ENCODE data around the gene UNKL. TPM values are rescaled to one million over a fixed set of nuclear protein-coding genes. Genes with fewer than 3 reads are reported as not detected.

The UNKL gene
- total RNA-seq, 1 experiment from 2014 or later = 12.4 TPM

GRCh38 chr16:1325673-1326371 lies 88.7 kb downstream of the UNKL start:
- no peak for DNase-seq (ENCODE audit: low spot score)

- DNase-seq (ENCODE audit: low spot score) = no peak
These were observed 89.2 kb downstream of the UNKL start for GRCh38 chr16:1325261-1325660.

- no peak for DNase-seq (ENCODE audit: low spot score)
These were observed 90.1 kb downstream of the UNKL start for GRCh38 chr16:1324286-1324826.

GRCh38 chr16:1323296-1324239 lies 90.9 kb downstream of the UNKL start:
- no peak for DNase-seq (ENCODE audit: low spot score)

GRCh38 chr16:1322407-1322806 lies 92.1 kb downstream of the UNKL start:
- DNase-seq (ENCODE audit: low spot score) = no peak

GRCh38 chr16:1320658-1321240 lies 93.8 kb downstream of the UNKL start:
- no peak for DNase-seq (ENCODE audit: low spot score)

- no peak for DNase-seq (ENCODE audit: low spot score)
These were observed 94.4 kb downstream of the UNKL start for GRCh38 chr16:1320097-1320496.

- no peak for DNase-seq (ENCODE audit: low spot score)
These were observed 95.5 kb downstream of the UNKL start for GRCh38 chr16:1319041-1319440.

- DNase-seq (ENCODE audit: low spot score) = no peak
These were observed 96.3 kb downstream of the UNKL start for GRCh38 chr16:1318268-1318545.

GRCh38 chr16:1317479-1318267 lies 96.8 kb downstream of the UNKL start:
- no peak for DNase-seq (ENCODE audit: low spot score)

- DNase-seq (ENCODE audit: low spot score) = no peak
These were observed 98.5 kb downstream of the UNKL start for GRCh38 chr16:1316033-1316405.

GRCh38 chr16:1315081-1316032 lies 99.1 kb downstream of the UNKL start:
- no peak for DNase-seq (ENCODE audit: low spot score)

- no peak for DNase-seq (ENCODE audit: low spot score)
These were observed 100.0 kb downstream of the UNKL start for GRCh38 chr16:1314399-1315068.

- DNase-seq (ENCODE audit: low spot score) = no peak
These were observed 100.7 kb downstream of the UNKL start for GRCh38 chr16:1313721-1314369.

Other genes starting within 250 kb of the UNKL start
- 0.88 and 1.1 TPM in 2 replicates for gene TPSG1, start 189.4 kb downstream of the UNKL start, total RNA-seq (2014; rRNA removed; shearing (Covaris generic))
- gene TPSB2, start 184.5 kb downstream of the UNKL start, total RNA-seq (2014; rRNA removed; shearing (Covaris generic)) = 0.17 TPM in 1 of 2 replicates, not detected in the other
- gene TPSAB1, start 174.0 kb downstream of the UNKL start, total RNA-seq (2014; rRNA removed; shearing (Covaris generic)) = not detected in 2 replicates
- gene TPSD1, start 158.6 kb downstream of the UNKL start, total RNA-seq (2014; rRNA removed; shearing (Covaris generic)) = not detected in 2 replicates
- gene UBE2I, start 105.1 kb downstream of the UNKL start, total RNA-seq (2014; rRNA removed; shearing (Covaris generic)) = 77.4 and 121 TPM in 2 replicates
- 0.06 and 1.3 TPM in 2 replicates for gene BAIAP3, start 81.1 kb downstream of the UNKL start, total RNA-seq (2014; rRNA removed; shearing (Covaris generic))
- 41.5 and 53.8 TPM in 2 replicates for gene TSR3, start 62.8 kb downstream of the UNKL start, total RNA-seq (2014; rRNA removed; shearing (Covaris generic))
- gene GNPTG, start 62.8 kb downstream of the UNKL start, total RNA-seq (2014; rRNA removed; shearing (Covaris generic)) = 27.9 and 37.1 TPM in 2 replicates
- gene UQCC4, start 6.0 kb upstream of the UNKL start, total RNA-seq (2014; rRNA removed; shearing (Covaris generic)) = 24.8 and 40.7 TPM in 2 replicates
- not detected in 2 replicates for gene PERCC1, start 16.4 kb upstream of the UNKL start, total RNA-seq (2014; rRNA removed; shearing (Covaris generic))
- not detected in 2 replicates for gene CCDC154, start 29.9 kb upstream of the UNKL start, total RNA-seq (2014; rRNA removed; shearing (Covaris generic))
- gene CLCN7, start 60.3 kb upstream of the UNKL start, total RNA-seq (2014; rRNA removed; shearing (Covaris generic)) = 16.0 and 21.0 TPM in 2 replicates
- not detected in 2 replicates for gene PTX4, start 74.2 kb upstream of the UNKL start, total RNA-seq (2014; rRNA removed; shearing (Covaris generic))
- 3.6 and 4.8 TPM in 2 replicates for gene TELO2, start 78.7 kb upstream of the UNKL start, total RNA-seq (2014; rRNA removed; shearing (Covaris generic))
- not detected in 2 replicates for gene TMEM204, start 119.0 kb upstream of the UNKL start, total RNA-seq (2014; rRNA removed; shearing (Covaris generic))
- 8.4 and 12.2 TPM in 2 replicates for gene IFT140, start 197.4 kb upstream of the UNKL start, total RNA-seq (2014; rRNA removed; shearing (Covaris generic))
- 2.4 and 3.1 TPM in 2 replicates for gene CRAMP1, start 197.7 kb upstream of the UNKL start, total RNA-seq (2014; rRNA removed; shearing (Covaris generic))